HL-60 (cell line): Measurements from ENCODE around the gene KIAA1755.
"Not testable (repeated sequence)": the region's sequence is repeated elsewhere in the genome, so short reads cannot be mapped to it uniquely, and the experiment has no call there.

Experiments used
- DNase-seq, 2 experiments: peaks; one replicate each; pipeline ENCODE4 v3.0.0-alpha.2; 2010 to 2020; ENCODE audit warnings: low read depth in 1 of 2, low spot score in 1 of 2
- H3K27ac ChIP-seq: fragments of 250-450 bp; sonication (Bioruptor Pico); replicated peaks from 2 replicates; pipeline ENCODE4 v1.5.1; 2020; ENCODE audit warnings: mild to moderate bottlenecking, moderate library complexity
- H3K27me3 ChIP-seq: fragments of 250-450 bp; sonication (Bioruptor Pico); 2 replicates; pipeline ENCODE4 v1.5.1; 2021; ENCODE audit warnings: mild to moderate bottlenecking, moderate library complexity; ENCODE audit not compliant: insufficient read depth, poor library complexity, severe bottlenecking
- H3K4me3 ChIP-seq: replicated peaks from 2 replicates; pipeline ENCODE4 v1.5.1; 2011; ENCODE audit warnings: mild to moderate bottlenecking, control low read depth, low read length; ENCODE audit not compliant: insufficient read depth
- GABPA ChIP-seq: IDR thresholded peaks from 2 replicates; pipeline ENCODE4 v1.6.1; 2012; ENCODE audit warnings: low read depth
- POLR2AphosphoS5 ChIP-seq: IDR thresholded peaks from 2 replicates; pipeline ENCODE4 v1.6.1; 2012; ENCODE audit warnings: low read depth
- SPI1 ChIP-seq: IDR thresholded peaks from 2 replicates; pipeline ENCODE4 v1.6.1; 2012; ENCODE audit warnings: low read depth, mild to moderate bottlenecking, borderline replicate concordance
- TF ChIP-seq, protein P1 (sequence below): IDR thresholded peaks from 2 replicates; pipeline ENCODE4 v1.6.1; 2012; ENCODE audit warnings: low read depth; ENCODE audit not compliant: insufficient replicate concordance
- TF ChIP-seq, protein P2 (sequence below): IDR thresholded peaks from one replicate; pipeline ENCODE4 v1.5.1; 2011; ENCODE audit warnings: low read length, control low read depth, inconsistent platforms; ENCODE audit not compliant: insufficient read depth

The KIAA1755 gene

DNA sequence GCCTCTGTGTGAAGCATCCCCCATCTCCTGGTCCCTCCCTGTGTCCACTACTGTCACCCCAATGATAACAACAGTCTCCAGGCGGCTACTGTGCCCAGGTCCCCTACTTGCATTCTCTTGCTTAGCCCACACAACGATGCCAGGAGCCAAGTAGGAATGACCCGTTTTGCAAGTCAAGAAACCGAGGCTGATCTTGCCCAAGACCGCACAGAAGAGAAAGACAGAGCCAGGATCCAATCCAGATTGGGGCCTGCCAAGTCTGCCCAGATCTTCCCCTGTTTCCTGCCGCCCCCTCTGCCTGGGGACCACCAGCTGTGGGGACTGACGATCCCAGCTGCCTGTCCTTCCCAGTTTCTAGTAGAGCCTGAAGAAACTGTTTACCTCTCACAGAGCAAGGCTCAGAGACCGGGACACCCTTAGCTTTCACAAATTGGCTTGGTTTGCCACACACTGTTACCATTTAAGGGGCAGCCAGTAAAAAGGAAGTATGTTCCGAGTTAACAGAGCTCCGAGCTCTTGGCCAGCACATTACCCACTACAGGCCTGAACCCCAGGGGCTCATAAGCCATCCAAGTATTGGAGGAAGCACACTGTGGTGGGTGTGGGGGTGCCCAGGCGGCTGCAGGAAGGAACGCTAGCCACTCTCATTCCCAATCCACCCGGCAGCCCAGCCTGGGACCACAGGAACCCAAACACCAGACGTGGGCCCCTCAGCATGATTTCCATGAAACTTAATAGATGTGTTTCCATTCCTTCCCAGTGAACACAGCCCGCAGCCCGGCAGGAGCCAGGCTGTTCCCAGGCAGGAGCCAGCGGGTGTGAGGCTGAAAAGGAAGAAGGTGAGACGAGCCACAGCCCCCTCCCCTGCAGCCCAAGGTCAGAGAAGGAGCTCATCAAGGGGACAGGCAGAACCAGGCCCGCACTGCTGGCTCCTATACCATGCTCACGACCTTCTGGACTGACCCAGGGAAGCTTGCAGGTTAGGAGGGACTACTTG, 7.9 kb downstream of the KIAA1755 start:
- no peak overlapping the region for H3K4me3 ChIP-seq
- H3K27me3 ChIP-seq = no peaks in the 10 kb centered on the region
- peak in 1 of 2 experiments; percentile 34 for DNase-seq
- peak overlapping the region; percentile 89 for H3K27ac ChIP-seq
- TF ChIP-seq, protein P1, sequence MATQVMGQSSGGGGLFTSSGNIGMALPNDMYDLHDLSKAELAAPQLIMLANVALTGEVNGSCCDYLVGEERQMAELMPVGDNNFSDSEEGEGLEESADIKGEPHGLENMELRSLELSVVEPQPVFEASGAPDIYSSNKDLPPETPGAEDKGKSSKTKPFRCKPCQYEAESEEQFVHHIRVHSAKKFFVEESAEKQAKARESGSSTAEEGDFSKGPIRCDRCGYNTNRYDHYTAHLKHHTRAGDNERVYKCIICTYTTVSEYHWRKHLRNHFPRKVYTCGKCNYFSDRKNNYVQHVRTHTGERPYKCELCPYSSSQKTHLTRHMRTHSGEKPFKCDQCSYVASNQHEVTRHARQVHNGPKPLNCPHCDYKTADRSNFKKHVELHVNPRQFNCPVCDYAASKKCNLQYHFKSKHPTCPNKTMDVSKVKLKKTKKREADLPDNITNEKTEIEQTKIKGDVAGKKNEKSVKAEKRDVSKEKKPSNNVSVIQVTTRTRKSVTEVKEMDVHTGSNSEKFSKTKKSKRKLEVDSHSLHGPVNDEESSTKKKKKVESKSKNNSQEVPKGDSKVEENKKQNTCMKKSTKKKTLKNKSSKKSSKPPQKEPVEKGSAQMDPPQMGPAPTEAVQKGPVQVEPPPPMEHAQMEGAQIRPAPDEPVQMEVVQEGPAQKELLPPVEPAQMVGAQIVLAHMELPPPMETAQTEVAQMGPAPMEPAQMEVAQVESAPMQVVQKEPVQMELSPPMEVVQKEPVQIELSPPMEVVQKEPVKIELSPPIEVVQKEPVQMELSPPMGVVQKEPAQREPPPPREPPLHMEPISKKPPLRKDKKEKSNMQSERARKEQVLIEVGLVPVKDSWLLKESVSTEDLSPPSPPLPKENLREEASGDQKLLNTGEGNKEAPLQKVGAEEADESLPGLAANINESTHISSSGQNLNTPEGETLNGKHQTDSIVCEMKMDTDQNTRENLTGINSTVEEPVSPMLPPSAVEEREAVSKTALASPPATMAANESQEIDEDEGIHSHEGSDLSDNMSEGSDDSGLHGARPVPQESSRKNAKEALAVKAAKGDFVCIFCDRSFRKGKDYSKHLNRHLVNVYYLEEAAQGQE = no peak
- TF ChIP-seq GABPA (no peak), SPI1 (no peak), POLR2AphosphoS5 (no peak)
- TF ChIP-seq, protein P2, sequence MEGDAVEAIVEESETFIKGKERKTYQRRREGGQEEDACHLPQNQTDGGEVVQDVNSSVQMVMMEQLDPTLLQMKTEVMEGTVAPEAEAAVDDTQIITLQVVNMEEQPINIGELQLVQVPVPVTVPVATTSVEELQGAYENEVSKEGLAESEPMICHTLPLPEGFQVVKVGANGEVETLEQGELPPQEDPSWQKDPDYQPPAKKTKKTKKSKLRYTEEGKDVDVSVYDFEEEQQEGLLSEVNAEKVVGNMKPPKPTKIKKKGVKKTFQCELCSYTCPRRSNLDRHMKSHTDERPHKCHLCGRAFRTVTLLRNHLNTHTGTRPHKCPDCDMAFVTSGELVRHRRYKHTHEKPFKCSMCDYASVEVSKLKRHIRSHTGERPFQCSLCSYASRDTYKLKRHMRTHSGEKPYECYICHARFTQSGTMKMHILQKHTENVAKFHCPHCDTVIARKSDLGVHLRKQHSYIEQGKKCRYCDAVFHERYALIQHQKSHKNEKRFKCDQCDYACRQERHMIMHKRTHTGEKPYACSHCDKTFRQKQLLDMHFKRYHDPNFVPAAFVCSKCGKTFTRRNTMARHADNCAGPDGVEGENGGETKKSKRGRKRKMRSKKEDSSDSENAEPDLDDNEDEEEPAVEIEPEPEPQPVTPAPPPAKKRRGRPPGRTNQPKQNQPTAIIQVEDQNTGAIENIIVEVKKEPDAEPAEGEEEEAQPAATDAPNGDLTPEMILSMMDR = no peak

DNA sequence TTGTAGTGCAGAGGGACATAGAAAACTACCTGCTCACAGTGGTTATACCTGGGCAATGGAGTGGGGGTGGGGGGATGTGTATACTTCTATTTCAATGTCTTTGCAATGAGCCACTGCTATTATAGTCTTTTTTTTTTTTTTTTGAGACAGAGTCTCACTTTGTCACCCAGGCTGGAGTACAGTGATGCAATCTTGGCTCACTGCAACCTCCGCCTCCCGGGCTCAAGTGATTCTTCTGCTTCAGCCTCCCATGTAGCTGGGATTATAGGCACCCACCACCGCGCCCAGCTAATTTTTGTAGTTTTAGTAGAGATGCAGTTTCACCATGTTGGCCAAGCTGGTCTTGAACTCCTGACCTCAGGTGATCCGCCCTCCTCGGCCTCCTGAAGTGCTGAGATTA, 9.1 kb downstream of the KIAA1755 start:
- not testable (repeated sequence) for H3K27me3 ChIP-seq, H3K4me3 ChIP-seq
- H3K27ac ChIP-seq = peak overlapping the region; percentile 89
- peak in 1 of 2 experiments; percentile 66 for DNase-seq

DNA sequence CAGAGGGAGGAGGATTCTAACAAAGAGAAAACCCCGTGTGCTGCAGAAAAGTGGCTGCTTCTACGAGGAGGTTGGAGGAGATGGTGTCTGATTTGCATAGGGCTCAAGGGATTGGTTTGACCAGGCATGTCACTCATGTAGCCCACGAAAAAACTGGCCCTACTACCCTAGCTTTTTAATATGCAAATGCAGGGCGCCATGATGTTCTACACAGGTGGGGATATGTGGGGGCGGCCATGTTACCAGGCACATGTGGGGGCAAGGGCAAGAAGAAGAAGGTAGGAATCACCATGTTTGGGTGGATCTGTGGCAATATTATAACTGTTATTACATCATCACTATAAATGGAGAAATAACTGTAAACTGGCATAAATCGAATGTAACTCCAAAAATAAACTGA, 9.9 kb downstream of the KIAA1755 start:
- TF ChIP-seq GABPA (no peak), POLR2AphosphoS5 (no peak), SPI1 (no peak)
- TF ChIP-seq, protein P1 = no peak
- TF ChIP-seq, protein P2 = no peak
- H3K4me3 ChIP-seq = no peak overlapping the region
- peak; percentile 57 to 84 for DNase-seq
- no peaks in the 10 kb centered on the region for H3K27me3 ChIP-seq
- H3K27ac ChIP-seq = peak overlapping the region; percentile 89

DNA sequence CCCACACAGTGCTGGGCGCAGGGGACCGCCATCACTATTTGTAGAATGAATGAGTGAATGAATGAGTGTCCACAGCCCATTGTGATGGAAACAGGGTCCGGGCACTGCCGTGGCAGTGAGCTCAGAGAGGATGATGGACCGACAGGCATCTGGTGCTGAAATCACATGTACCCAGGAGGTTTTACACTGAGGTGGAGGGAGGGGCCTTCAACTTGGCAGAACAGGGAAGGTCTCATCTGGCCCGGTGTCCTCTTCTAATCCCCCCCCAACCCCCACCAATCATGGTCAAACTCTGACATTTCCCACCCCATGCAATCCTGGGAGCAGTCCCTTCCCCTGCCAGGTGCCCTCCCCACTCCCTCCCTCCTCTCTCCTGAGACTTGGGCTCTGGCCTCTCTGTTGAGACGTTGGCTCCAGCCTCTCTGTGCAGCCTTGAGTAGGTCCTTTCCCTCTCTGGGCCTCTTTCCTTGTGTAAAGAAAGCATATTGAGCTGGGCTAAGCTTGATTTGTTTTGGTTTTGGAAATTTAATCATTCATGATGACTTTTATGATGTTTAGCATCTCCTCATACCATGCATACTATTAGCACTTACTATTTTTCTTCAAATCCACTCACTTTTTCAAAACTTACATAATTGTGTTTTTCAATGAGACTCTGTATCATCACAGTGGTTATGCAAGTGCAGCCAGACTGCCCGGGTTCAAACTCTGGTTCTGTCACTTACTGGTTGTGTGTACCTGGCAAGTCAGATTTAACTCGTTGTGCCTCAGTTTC, 10.8 kb downstream of the KIAA1755 start:
- Histone ChIP-seq H3K27me3 (no peaks in the 10 kb centered on the region), H3K27ac (peak overlapping the region; percentile 89), H3K4me3 (no peak overlapping the region)
- no peak for DNase-seq
- no peak for TF ChIP-seq POLR2AphosphoS5
- TF ChIP-seq, protein P2 = no peak
- TF ChIP-seq, protein P1 = no peak
- TF ChIP-seq GABPA = no peak
- no peak for TF ChIP-seq SPI1
